ENCODE measurements around the gene CACNA1H. TPM values are rescaled to one million over a fixed set of nuclear protein-coding genes. Genes with fewer than 3 reads are reported as not detected.

Gene CACNA1H
- total RNA-seq, result 10 to 100 TPM; 67.3 to 79.2 TPM
- long read RNA-seq, donor 1, partial matches to known transcripts, result 153 of 169 reads
- long read RNA-seq, donor 1, other reads (novel, unspliced or antisense), result 16 of 169 reads
- long read RNA-seq, donor 2, partial matches to known transcripts, result 52 of 101 reads
- long read RNA-seq, donor 2, other reads (novel, unspliced or antisense), result 49 of 101 reads

DNA sequence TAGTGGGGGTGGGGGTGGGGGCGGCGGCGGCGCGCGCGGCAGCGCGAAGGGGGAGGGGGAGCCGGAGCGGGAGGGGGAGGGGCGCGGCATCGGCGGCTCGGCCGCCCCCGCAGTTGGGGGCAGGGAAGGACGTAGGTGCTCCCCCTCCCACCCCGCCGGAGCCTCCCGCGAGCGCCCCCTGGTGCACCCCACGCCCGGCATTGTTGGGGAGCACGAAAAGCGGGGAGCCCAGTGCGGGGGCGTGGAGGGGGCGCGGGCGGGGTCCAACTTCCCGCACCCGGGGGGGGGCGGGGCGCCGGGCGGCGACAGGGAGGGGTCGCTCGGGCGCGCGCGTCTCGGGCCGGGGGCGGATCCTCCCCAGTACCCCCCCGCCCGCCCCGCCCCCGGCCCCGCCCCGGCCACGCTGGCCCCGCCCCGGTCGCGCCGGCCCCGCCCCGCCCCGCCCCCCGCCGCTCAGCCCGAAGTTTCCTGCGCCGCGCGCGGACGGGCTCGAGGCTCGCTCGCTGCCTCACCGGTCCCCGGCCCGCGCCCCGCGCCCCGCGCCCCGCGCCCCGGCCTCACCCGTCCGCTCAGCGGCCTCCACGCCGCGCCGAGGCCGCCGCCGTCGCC, at the start of gene CACNA1H:
Gene CACNA1H (plus strand): TSS at position 456 of the 609 bp plus-strand sequence. CDS start 632 bp downstream, outside the sequence.
- no peak for DNase-seq (ENCODE audit: low spot score)
- intact Hi-C loops (cut with DNase I), result loop anchor here in 1 of 2 donors (5.0 kb wide), 1 partner anchor 40 kb away; no protein-coding TSS in a partner anchor

DNA sequence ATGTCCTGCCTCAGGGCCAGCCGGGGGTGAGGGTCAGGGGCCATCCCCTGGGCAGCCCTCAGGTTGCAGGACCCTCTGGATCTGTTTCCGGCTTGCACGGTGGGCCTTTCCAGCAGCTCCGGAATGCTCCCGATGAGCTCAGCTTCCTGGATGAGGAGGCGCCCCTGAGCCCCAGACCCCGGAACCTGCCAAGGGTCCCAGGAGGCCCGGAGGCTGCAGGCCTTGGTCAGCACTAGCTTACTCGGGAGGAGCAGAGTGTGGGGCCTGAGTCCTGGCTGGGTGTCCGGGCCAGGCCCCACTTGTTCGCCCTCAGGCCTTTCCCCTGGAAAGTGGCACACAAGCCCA, 49.3 kb upstream of the CACNA1H start:
- intact Hi-C loops (cut with DNase I), result loop anchor here in 1 of 2 donors (2.0 kb wide), 1 partner anchor 47 kb away; no protein-coding TSS in a partner anchor

DNA sequence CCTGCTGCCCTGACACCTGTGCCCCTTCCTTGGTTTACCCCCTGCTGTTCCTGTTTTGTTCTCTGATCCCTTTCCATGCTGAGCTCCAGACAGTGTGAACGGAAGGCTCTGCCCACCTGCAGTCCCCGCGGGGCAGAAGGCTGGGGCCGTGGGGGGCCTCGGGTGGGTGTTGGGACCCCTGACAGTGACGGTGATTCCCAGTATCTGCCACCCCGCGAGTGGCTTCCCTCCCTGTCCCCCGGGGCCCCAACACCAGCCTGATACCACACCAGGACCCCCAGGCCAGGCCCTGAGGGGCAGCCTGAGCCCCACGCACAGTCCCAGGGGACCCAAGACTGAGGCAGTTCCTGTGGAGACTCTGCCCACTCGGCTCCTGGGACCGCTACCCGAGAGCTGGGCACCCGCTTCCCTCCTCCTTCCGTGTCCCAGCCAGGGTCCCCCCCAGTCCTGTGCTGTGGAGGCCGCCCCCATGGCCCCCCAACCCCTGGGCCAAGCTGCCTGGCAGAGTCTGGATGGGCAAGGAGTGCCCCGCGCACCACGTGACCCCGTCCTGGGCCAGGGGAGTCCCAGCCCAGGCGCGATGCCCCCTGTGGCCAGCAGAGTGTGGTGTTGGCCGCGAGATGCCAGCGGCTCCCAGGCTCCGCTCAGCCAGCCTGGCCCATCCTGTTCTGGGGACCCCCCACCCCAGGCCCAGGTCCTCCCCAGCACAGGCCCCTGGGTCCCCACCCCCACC, 46.9 kb upstream of the CACNA1H start:
- no peak for DNase-seq (ENCODE audit: low spot score)
- intact Hi-C loops (cut with DNase I), result loop anchor here (2.0 kb wide), 1 partner anchor 89 kb away; no protein-coding TSS in a partner anchor

More for the DNA sequence above, 49.3 kb upstream of the CACNA1H start:
- DNase-seq (ENCODE audit: low spot score), result no peak

DNA sequence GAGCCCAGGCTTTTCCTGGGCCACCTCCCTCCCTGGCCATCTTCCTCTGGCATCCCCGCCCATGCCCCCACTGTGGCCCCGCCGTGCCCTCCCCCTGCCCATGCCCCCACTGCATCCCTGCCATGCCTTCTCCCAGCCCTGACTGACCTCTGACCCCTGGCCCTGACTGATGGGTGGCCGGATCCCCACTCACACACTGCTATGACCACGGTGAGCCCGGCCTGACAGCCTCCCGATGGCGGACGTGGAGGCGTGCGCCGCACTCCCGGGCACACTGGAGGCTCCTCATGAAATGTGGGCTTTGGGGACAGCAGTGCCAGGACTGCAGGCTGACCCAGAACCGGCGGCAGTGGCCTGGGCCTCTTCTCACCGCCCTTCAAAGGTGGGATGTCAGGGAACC, 46.2 kb upstream of the CACNA1H start:
- DNase-seq (ENCODE audit: low spot score), result no peak
- intact Hi-C loops (cut with DNase I), result loop anchor here (2.0 kb wide), 1 partner anchor 88 kb away; no protein-coding TSS in a partner anchor

DNA sequence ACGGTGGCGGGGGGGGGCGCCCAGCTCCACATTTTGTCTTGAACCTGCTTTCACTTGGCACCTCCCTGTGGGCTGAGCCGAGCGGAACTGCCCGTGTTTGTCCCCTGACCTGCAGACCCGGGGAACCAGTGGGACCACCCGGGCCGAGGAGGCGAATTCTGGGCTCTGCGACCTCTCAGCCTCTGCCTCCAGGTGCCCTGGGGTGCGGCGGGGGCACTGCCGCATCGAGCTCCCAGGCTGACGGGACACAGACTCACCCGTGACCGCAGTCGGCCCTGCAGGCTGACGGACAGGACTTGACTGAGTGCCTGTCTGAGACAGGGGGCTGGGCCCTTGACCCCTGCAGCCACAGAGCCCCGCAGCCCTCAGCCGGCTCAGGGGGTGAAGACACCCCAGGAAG, 45.8 kb upstream of the CACNA1H start:
- intact Hi-C loops (cut with DNase I), result loop anchor here (2.0 kb wide), 1 partner anchor 88 kb away; no protein-coding TSS in a partner anchor
- no peak for DNase-seq (ENCODE audit: low spot score)

DNA sequence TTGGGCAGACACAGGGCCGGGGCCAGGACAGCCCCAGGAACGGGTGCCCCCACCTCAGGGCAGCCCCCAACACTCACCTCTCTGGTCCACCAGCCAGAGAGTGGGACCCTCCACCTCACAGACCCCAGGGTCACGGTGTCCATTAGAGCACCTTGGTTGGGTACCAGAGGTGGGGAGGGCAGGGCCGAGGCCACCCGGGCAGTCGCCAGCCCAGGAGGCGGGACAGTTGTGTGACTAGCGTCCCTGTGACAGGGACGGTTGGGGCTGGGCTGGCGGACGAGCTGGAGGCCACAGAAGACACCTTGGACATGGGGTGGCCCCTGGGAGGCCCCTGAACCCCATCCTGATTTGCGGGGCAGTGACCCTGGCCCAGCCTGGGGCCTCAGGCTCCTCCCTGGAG, 45.2 kb upstream of the CACNA1H start:
- intact Hi-C loops (cut with DNase I), result loop anchor here (2.0 kb wide), 1 partner anchor 87 kb away; no protein-coding TSS in a partner anchor
- no peak for DNase-seq (ENCODE audit: low spot score)

DNA sequence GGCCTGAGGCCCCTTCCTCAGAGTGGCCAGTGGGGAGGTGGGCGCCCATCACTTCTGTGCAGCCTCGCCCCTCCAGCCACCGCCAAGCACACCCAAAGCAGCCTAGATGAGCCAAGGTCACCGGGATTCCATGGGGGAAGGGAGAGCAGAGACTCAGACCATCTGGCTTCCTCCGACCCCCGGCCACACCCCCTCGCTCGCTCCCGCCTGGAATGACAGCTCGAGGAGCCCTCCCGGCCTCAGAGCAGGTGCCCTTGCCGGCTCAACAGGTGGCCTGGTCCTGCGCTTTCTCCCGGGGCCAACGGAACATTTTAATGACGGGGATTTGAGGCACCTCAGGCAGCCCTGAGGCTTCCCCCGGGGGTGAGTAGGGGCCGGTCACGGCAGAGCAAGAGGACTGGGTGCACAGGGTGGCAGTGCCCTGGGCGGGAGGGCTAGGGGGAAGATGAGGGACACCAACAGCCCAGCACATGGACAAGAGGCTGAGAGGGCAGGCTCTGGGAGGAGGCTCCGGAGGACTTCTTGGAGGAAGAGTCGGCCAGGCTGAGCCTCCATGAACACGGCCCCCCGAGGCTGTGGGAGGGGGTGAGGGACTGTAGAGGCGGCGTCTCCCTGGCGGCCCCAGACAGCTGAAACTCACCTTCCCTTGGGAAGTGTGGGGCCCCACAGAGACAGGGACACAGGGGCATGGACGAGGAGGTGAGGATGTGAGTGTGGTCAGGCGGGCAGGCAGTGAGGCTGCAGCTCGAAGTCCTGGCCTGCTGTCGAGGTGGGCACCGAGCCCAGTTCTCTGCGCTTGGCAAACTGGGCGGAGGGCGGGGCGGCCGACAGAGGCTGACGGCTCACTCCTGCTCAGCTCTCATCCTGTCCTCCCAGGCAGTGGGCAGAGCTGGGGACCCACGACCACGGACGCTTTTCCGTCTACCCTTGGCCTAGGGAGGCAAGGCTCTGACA, 44.3 kb upstream of the CACNA1H start:
- intact Hi-C loops (cut with DNase I), result no loop called here
- DNase-seq (ENCODE audit: low spot score), result no peak

DNA sequence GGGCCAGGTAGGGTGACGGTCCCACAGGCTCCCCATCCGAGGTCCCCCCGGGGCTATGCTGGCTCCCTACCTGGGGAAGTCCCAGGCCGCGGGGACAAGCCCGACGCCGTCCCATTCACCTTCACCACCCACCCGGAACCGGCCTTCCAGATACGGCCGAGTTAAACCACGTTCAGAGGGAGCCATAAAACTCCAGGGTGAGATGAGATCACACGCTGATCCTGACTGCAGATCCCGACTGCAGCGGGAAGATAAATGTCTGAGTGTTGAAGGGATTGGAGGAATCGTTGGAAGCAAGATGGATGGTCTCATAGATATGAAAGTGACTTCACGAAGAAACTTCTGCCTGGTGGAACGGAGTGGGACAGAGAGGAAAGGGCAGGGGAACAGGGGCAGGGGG, 43.3 kb upstream of the CACNA1H start:
- no peak for DNase-seq (ENCODE audit: low spot score)
- intact Hi-C loops (cut with DNase I), result loop anchor here in 1 of 2 donors (5.0 kb wide), 1 partner anchor 38 kb away; no protein-coding TSS in a partner anchor

DNA sequence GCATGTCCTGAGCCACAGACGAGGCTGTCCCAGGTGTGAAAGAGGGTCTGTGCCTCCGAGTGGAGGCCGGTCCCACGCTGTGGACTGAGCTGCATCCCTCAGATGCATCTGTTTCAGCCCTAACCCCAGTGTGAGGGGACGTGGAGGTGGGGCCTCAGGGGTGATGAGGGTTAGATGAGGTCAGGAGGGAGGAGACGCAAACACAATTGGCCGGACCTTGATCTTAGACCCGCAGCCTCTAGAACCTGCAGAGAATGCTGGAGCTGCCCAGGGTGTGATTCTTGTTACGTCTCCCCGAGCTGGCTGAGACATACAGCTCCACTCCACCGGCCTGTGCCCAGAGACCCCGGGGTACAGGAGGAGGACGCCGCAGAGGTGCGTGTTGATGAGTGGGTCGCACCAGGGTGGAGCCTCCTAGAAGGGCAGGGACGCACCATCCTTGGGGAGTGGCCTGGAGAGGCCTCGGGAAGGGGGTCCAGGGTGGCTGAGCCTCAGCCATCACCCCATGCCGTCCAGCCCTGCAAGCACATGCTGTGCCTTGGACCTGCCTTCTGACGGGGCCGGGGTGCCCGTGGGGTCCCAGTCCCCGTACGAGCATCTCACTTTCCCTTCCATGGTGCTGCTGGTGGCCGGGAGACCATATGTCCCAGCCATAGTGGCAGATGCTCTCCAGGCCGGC, 40.3 kb upstream of the CACNA1H start:
- intact Hi-C loops (cut with DNase I), result loop anchor here in 1 of 2 donors (5.0 kb wide), 1 partner anchor 35 kb away; no protein-coding TSS in a partner anchor
- no peak for DNase-seq (ENCODE audit: low spot score)

DNA sequence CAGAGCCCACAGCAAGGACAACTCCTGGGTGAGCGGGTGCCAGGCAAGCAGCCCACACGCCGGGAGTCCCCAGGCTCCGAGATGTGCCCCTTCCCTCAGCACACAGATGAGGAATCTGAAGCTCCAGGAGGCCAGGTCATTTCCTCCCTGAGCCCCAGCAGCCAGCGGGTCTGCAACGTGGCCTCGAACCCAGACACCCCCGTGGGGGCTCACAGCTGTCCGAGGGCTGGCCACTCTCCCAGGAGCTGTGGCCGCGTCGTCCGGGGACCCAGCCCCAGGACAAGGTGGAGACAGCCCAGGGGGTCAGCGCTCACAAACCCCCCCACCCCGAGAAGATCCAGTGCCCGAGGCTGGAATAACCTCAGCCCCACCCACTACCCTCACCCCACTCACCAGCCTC, 39.4 kb upstream of the CACNA1H start:
- DNase-seq (ENCODE audit: low spot score), result no peak
- intact Hi-C loops (cut with DNase I), result loop anchor here in 1 of 2 donors (5.0 kb wide), 1 partner anchor 34 kb away; no protein-coding TSS in a partner anchor

DNA sequence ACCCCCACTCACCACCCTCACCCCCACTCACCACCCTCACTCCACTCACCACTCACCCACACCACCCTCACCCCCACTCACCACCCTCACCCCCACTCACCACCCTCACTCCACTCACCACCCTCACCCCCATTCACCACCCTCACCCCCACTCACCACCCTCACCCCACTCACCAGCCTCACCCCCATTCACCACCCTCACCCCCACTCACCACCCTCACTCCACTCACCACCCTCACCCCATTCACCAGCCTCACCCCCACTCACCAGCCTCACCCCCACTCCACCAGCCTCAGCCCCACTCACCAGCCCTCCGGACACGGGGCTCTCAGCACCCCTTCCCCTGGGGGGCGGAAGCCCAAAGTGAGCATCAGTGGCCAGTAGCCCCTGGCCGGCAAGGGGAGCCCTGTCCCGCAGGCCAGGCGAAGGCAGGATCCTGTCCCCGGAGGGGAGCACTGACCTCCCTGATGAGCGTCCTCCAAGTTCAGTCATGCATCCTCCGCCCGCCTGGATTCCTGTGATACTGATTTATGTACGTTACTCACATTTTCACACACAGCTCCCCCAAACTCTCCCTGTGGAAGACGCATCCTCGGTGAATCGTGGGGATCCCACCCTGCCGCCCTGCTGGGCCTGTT, 38.9 kb upstream of the CACNA1H start:
- intact Hi-C loops (cut with DNase I), result loop anchor here in 1 of 2 donors (5.0 kb wide), 1 partner anchor 33 kb away; no protein-coding TSS in a partner anchor

DNA sequence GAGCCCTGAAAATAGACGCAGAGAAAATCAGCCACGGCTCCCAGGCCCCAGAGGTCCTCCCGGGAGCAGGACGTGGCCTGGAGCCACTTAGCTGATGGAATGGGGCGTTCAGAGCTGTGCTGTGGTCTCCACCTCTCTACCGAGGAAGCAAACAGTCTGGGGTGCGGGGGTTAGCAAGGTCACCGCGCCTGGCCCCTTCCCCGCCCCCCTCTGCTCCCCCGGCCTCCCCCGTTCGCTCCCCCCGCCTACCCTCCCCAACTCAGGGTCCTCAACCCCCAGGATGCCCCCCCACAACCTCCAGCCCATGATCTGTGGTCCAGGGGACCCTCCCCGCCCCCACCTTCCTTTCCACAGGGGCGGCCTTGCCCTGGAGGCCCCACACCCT, 36.2 kb upstream of the CACNA1H start:
- DNase-seq (ENCODE audit: low spot score), result no peak
- intact Hi-C loops (cut with DNase I), result loop anchor here in 1 of 2 donors (2.0 kb wide), 1 partner anchor 70 kb away; no protein-coding TSS in a partner anchor

More for the DNA sequence above, 38.9 kb upstream of the CACNA1H start:
- DNase-seq (ENCODE audit: low spot score), result no peak

DNA sequence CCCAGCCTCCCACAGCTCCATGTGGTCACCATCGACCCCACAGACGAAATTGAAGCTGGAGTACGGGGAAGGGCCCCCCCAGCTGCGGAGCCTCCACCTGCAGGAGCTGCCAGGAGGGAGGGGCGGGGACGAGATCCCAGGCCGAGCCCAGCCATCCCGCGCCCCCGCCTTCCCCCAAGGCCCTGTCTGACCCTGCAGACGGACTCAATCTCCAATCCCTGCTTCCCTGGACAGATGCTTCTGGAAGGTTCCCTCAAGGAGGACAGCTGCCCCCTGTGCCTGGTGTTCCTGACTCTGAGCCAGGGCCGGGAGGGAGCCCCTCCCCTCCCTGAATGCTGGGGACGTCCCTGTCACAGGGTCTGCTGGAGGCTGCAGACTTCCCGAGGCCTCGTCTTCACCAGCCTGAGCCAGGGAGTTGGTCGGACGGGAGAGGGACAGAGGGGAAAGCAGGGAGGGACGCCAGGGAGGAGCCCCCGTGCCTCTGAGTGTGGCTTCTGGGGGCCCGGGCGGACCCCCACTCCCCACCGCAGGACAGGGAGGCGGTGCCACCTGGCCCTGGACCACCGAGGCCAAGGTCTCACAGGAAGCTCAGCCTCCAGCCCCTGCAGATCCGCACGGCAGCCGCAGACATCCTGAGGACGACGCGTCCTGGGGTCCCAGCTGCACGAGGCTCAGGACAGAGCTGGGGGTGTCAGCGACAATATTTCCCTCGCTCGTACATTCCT, 35.6 kb upstream of the CACNA1H start:
- intact Hi-C loops (cut with DNase I), result loop anchor here in 1 of 2 donors (2.0 kb wide), 1 partner anchor 71 kb away; no protein-coding TSS in a partner anchor
- DNase-seq (ENCODE audit: low spot score), result no peak

DNA sequence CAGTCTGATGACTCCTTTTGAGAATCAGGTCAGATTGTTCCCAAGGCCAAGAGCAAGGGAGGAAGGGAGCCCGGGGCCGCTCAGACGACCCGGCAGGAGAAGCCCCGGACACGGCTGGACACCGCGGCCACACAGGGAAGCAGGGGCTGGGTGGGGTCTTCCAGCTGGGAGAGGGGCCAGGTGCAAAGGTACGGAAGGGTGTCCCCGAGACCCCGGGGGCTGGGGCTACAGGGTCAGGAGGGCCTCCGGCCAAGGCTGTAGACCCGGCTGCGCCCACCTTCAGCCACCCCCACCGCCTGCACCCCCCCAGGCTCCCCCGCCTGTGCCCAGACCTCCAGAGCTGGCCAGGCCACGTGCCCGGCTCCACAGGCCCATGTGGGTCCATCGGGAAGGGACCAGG, 35.0 kb upstream of the CACNA1H start:
- intact Hi-C loops (cut with DNase I), result loop anchor here in 1 of 2 donors (2.0 kb wide), 1 partner anchor 71 kb away; no protein-coding TSS in a partner anchor

DNA sequence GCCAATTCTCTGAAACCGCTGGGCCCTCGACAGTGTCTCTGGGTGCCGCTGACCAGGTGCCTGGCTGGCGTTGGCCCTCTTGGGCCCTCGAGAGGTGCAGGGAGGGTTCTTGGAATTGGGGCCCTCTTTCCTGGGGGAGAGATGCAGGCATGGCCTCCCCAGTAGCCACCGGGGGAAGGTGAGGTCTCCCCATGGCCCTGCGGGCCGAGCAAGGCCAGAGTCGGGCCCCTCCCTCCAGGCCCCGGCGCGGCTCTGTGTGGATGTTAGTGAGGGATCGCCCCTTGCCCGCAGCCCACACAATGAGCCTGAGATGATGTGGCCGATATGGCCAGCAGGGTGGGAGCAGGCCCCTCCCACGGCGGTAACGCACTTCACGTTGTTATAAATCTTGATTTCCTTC, 33.8 kb upstream of the CACNA1H start:
- DNase-seq (ENCODE audit: low spot score), result no peak
- intact Hi-C loops (cut with DNase I), result no loop called here

More for the DNA sequence above, 35.0 kb upstream of the CACNA1H start:
- DNase-seq (ENCODE audit: low spot score), result no peak

DNA sequence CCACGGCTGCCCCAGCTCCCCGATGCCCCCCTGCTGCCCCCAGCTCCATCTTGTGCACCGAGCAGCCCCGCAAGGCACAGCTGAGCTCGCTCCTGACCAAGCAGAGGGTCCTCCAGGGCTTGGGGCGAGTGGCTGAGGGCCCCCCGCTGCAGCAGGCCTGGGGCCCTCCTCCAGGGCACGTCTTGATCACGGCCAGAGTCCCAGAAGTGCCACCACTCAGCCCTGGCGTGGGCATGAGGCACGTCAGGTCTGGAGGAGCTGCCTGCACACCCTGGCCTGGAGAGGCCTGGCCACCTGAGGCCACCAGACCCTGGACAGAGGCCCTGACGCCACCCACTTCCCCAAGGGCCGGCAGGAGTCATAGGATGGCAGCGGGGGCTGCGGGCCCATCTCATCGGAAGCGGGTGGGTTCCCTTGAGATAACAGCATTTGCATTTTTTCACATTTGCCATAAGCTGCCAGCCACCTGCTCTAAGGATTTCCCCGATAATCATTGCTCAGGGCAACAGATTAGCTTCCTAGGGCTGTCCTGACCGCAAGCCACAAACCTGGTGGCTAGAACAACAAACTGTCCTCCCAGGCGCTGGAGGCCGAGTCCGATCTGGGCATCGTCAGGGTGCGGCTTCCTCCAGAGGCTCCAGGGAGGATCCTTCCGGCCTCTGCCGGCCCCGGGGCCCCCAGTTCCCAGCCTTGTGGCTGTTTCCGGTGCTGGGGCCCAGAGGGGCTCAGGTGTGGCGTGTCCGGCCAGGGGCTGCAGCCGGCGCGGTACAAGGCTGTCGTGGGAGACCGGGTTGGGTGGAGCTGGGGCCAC, 32.9 kb upstream of the CACNA1H start:
- no peak for DNase-seq (ENCODE audit: low spot score)
- intact Hi-C loops (cut with DNase I), result loop anchor here in 1 of 2 donors (5.0 kb wide), 1 partner anchor 913 kb away; no protein-coding TSS in a partner anchor

Data from posterior vena cava (tissue), 2 donors.